ENCODE measurements around the gene RAB28. TPM values are rescaled to one million over a fixed set of nuclear protein-coding genes. Genes with fewer than 3 reads are reported as not detected.

Gene RAB28
- total RNA-seq, 1 donor from 2014 or later = 17.9 TPM

- Histone ChIP-seq H3K4me3 (no peak overlapping the region), H3K9me3 (no peaks in the 10 kb centered on the region), H3K27ac (no peak overlapping the region), H3K27me3 (no peaks in the 10 kb centered on the region), H3K36me3 (no peaks in the 10 kb centered on the region), H3K4me1 (no peaks in the 10 kb centered on the region)
- DNase-seq (no peak), ATAC-seq (no peak)
- intact Hi-C loops (cut with DNase I) = no loop called here
- TF ChIP-seq, protein P1, sequence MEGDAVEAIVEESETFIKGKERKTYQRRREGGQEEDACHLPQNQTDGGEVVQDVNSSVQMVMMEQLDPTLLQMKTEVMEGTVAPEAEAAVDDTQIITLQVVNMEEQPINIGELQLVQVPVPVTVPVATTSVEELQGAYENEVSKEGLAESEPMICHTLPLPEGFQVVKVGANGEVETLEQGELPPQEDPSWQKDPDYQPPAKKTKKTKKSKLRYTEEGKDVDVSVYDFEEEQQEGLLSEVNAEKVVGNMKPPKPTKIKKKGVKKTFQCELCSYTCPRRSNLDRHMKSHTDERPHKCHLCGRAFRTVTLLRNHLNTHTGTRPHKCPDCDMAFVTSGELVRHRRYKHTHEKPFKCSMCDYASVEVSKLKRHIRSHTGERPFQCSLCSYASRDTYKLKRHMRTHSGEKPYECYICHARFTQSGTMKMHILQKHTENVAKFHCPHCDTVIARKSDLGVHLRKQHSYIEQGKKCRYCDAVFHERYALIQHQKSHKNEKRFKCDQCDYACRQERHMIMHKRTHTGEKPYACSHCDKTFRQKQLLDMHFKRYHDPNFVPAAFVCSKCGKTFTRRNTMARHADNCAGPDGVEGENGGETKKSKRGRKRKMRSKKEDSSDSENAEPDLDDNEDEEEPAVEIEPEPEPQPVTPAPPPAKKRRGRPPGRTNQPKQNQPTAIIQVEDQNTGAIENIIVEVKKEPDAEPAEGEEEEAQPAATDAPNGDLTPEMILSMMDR (IDR thresholded peaks at IDR 0.05) = no peak
Measured at GRCh38 chr4:13445841-13446790, 38.0 kb downstream of the RAB28 start.

- Histone ChIP-seq H3K27me3 (no peaks in the 10 kb centered on the region), H3K4me1 (no peaks in the 10 kb centered on the region), H3K4me3 (no peak overlapping the region), H3K9me3 (peaks cover 6% of the 10 kb centered on the region), H3K36me3 (no peaks in the 10 kb centered on the region), H3K27ac (no peak overlapping the region)
- ATAC-seq (no peak), DNase-seq (no peak)
- TF ChIP-seq, protein P1 (IDR thresholded peaks at IDR 0.05) = no peak
- intact Hi-C loops (cut with DNase I) = no loop called here
Measured at GRCh38 chr4:13441506-13441905, 42.6 kb downstream of the RAB28 start.

DNA sequence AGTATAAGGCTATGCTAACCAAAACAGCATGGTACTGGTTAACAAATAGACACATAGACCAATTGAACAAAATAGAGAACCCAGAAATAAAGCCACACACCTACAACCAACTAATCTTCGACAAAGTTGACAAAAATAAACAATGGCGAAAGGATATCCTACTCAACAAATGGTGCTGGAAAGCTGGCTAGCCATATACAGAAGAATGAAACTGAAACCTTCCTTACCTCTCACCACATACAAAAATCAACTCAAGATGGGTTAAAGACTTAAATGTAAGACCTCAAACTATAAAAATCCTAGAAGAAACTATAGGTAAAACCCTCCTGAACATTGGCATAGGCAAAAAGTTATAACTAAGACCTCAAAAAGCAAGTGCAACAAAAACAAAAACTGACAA lies 47.2 kb downstream of the RAB28 start:
- Histone ChIP-seq H3K27ac (no peak overlapping the region), H3K4me3 (no peak overlapping the region), H3K9me3 (peaks cover 9% of the 10 kb centered on the region), H3K36me3 (no peaks in the 10 kb centered on the region), H3K4me1 (peaks cover 10% of the 10 kb centered on the region), H3K27me3 (no peaks in the 10 kb centered on the region)
- DNase-seq (no peak), ATAC-seq (no peak)
- TF ChIP-seq, protein P1 (IDR thresholded peaks at IDR 0.05) = no peak
- intact Hi-C loops (cut with DNase I) = no loop called here

- Histone ChIP-seq H3K9me3 (peaks cover 9% of the 10 kb centered on the region), H3K4me1 (peaks cover 10% of the 10 kb centered on the region), H3K4me3 (no peak overlapping the region), H3K27me3 (no peaks in the 10 kb centered on the region), H3K27ac (no peak overlapping the region), H3K36me3 (no peaks in the 10 kb centered on the region)
- no peak for DNase-seq
- intact Hi-C loops (cut with DNase I) = no loop called here
- no peak for ATAC-seq
- TF ChIP-seq, protein P1 (IDR thresholded peaks at IDR 0.05) = no peak
Measured at GRCh38 chr4:13432453-13432852, 51.7 kb downstream of the RAB28 start.

- no peak for ATAC-seq
- intact Hi-C loops (cut with DNase I) = no loop called here
- H3K36me3 ChIP-seq = no peaks in the 10 kb centered on the region
- H3K4me1 ChIP-seq = peaks cover 10% of the 10 kb centered on the region
- no peak overlapping the region for H3K4me3 ChIP-seq
- no peaks in the 10 kb centered on the region for H3K9me3 ChIP-seq
- no peak overlapping the region for H3K27ac ChIP-seq
- no peaks in the 10 kb centered on the region for H3K27me3 ChIP-seq
- TF ChIP-seq, protein P1 (IDR thresholded peaks at IDR 0.05) = peak; percentile 12
- no peak for DNase-seq
Measured at GRCh38 chr4:13430834-13431568, 53.1 kb downstream of the RAB28 start.
